Left renal cortex interstitium (tissue), 4 donors: ENCODE measurements around the gene XRCC5. TPM values are rescaled to one million over a fixed set of nuclear protein-coding genes. Genes with fewer than 3 reads are reported as not detected.
"Not testable (repeated sequence)": the region's sequence is repeated elsewhere in the genome, so short reads cannot be mapped to it uniquely, and the experiment has no call there.

Source experiments
- DNase-seq, 4 donors: peaks; one replicate each; pipeline ENCODE4 v3.0.0-alpha.2; 2013; ENCODE audit warnings: low read depth in 4 of 4, low spot score in 2 of 4, missing footprints in 1 of 4
- polyA plus RNA-seq, 4 donors: library from polyadenylated mRNA; unstranded; fragments of 120-200 nt; gene quantifications; one replicate each; pipeline ENCODE4 v1.2.1, GENCODE V29; 2013; ENCODE audit not compliant: insufficient read length in 4 of 4

Gene XRCC5
- polyA plus RNA-seq, 4 donors, result 278 to 392 (median 325) TPM

- DNase-seq, result peak; percentile 97 to 100 (median 99)
Measured at GRCh38 chr2:216114714-216115531, 5.8 kb downstream of the XRCC5 start.

- no peak for DNase-seq
Measured at GRCh38 chr2:216116418-216116817, 7.3 kb downstream of the XRCC5 start.

- DNase-seq, result no peak
Measured at GRCh38 chr2:216117561-216118340, 8.6 kb downstream of the XRCC5 start.

- no peak for DNase-seq
Measured at GRCh38 chr2:216118474-216118873, 9.3 kb downstream of the XRCC5 start.

- DNase-seq, result no peak
Measured at GRCh38 chr2:216119146-216119545, 10.0 kb downstream of the XRCC5 start.

- no peak for DNase-seq
Measured at GRCh38 chr2:216119986-216120385, 10.8 kb downstream of the XRCC5 start.

- DNase-seq, result no peak
Measured at GRCh38 chr2:216121255-216121654, 12.1 kb downstream of the XRCC5 start.

- DNase-seq, result no peak
Measured at GRCh38 chr2:216126943-216127342, 17.8 kb downstream of the XRCC5 start.

- DNase-seq, result no peak
Measured at GRCh38 chr2:216130346-216130971, 21.3 kb downstream of the XRCC5 start.

- DNase-seq, result no peak
Measured at GRCh38 chr2:216131175-216131926, 22.2 kb downstream of the XRCC5 start.

GRCh38 chr2:216132585-216132984 lies 23.4 kb downstream of the XRCC5 start:
- no peak for DNase-seq

GRCh38 chr2:216133397-216133796 lies 24.2 kb downstream of the XRCC5 start:
- no peak for DNase-seq

- no peak for DNase-seq
Measured at GRCh38 chr2:216134958-216135541, 25.9 kb downstream of the XRCC5 start.

- no peak for DNase-seq
Measured at GRCh38 chr2:216139884-216140283, 30.7 kb downstream of the XRCC5 start.

- not testable (repeated sequence) for DNase-seq
Measured at GRCh38 chr2:216141516-216141915, 32.4 kb downstream of the XRCC5 start.

GRCh38 chr2:216142540-216142939 lies 33.4 kb downstream of the XRCC5 start:
- no peak for DNase-seq

- DNase-seq, result no peak
Measured at GRCh38 chr2:216144372-216144771, 35.2 kb downstream of the XRCC5 start.

GRCh38 chr2:216144857-216145256 lies 35.7 kb downstream of the XRCC5 start:
- no peak for DNase-seq

GRCh38 chr2:216146573-216146972 lies 37.4 kb downstream of the XRCC5 start:
- no peak for DNase-seq
